ENCODE data around the gene RBMS1. TPM values are rescaled to one million over a fixed set of nuclear protein-coding genes. Genes with fewer than 3 reads are reported as not detected.

The RBMS1 gene
- total RNA-seq, 1 experiment from 2014 or later: 77.5 TPM

DNA sequence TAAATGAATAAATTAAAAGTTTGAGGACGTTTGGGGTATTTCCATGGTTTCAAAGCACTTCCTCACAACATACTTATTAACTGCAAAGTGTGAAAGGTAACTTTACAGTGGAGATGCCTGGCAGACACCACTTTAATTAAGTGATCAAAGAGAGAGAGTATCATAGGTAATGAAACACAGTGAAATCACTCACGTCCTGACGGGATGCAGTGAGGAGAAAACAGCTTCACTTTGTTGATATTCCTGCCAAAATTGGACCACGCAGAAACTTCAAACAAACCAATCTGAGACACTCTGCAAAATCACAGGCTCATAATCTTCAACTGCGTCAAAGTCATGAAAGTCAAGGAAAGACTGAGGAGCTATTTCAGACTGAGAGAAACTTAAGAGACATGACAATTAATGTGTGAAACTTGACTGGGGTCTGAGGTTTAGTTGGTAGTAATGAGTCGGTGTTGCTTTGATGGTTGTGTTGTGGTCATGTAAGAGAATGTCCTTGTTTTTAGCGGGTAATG, 227.5 kb downstream of the RBMS1 start:
- Histone ChIP-seq H3K9me3 (ENCODE audit: control insufficient read depth, low read depth, low read length) (no peaks in the 10 kb centered on the region), H3K23me2 (ENCODE audit: insufficient read length, low read depth, low read length, poor library complexity, severe bottlenecking) (peaks cover 2% of the 10 kb centered on the region), H3K56ac (ENCODE audit: insufficient read length, low read depth, low read length) (no peak overlapping the region), H2AFZ (ENCODE audit: low read length) (no peak overlapping the region), H4K20me1 (ENCODE audit: control insufficient read depth, insufficient read depth, insufficient read length) (no peaks in the 10 kb centered on the region), H3K4ac (ENCODE audit: low read depth, low read length) (no peak overlapping the region), H2BK120ac (ENCODE audit: low read depth, low read length, poor library complexity, severe bottlenecking) (no peak overlapping the region), H3K79me2 (ENCODE audit: insufficient read depth, low read length) (no peaks in the 10 kb centered on the region), H3K9ac (ENCODE audit: extremely low read depth, insufficient read length, low read length) (no peak overlapping the region), H2AK5ac (ENCODE audit: insufficient read length, low read length) (no peak overlapping the region), H4K8ac (replicated peaks; ENCODE audit: insufficient read length, low read depth, low read length) (no peak overlapping the region), H3K18ac (ENCODE audit: insufficient read length, low read depth, low read length) (no peak overlapping the region), H2BK12ac (ENCODE audit: insufficient read length, low read depth, low read length) (no peak overlapping the region), H2BK15ac (ENCODE audit: low read depth, low read length) (no peak overlapping the region), H4K91ac (ENCODE audit: insufficient read length, low read depth, low read length) (no peak overlapping the region), H2BK20ac (ENCODE audit: low read depth, low read length, poor library complexity, severe bottlenecking) (no peak overlapping the region), H3K4me2 (ENCODE audit: insufficient read depth, insufficient read length, low read length) (no peak overlapping the region), H2BK5ac (ENCODE audit: insufficient read length, low read length) (no peak overlapping the region), H3K4me1 (ENCODE audit: insufficient read depth, low read length) (peaks cover 2% of the 10 kb centered on the region; the same call in 1 of the 2 replicates), H3K14ac (ENCODE audit: insufficient read depth, low read length) (no peak overlapping the region), H4K5ac (ENCODE audit: insufficient read length, low read depth, low read length) (no peak overlapping the region), H3K27me3 (ENCODE audit: insufficient read depth, low read length) (no peaks in the 10 kb centered on the region; the same call in 1 of the 2 replicates), H3K27ac (ENCODE audit: insufficient read length, low read depth, low read length) (no peak overlapping the region), H3T11ph (ENCODE audit: low read length) (no peak overlapping the region), H3K23ac (ENCODE audit: insufficient read length, low read depth, low read length) (no peak overlapping the region), H3K79me1 (ENCODE audit: insufficient read depth, low read depth, low read length, poor library complexity, severe bottlenecking) (no peaks in the 10 kb centered on the region)
- TF ChIP-seq, protein P1, sequence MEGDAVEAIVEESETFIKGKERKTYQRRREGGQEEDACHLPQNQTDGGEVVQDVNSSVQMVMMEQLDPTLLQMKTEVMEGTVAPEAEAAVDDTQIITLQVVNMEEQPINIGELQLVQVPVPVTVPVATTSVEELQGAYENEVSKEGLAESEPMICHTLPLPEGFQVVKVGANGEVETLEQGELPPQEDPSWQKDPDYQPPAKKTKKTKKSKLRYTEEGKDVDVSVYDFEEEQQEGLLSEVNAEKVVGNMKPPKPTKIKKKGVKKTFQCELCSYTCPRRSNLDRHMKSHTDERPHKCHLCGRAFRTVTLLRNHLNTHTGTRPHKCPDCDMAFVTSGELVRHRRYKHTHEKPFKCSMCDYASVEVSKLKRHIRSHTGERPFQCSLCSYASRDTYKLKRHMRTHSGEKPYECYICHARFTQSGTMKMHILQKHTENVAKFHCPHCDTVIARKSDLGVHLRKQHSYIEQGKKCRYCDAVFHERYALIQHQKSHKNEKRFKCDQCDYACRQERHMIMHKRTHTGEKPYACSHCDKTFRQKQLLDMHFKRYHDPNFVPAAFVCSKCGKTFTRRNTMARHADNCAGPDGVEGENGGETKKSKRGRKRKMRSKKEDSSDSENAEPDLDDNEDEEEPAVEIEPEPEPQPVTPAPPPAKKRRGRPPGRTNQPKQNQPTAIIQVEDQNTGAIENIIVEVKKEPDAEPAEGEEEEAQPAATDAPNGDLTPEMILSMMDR (conservative IDR thresholded peaks at IDR 0.05): no peak
- no peak for DNase-seq
- WGBS (ENCODE audit: extremely low coverage, insufficient read length, low lambda C conversion rate): no CpG with 5 or more reads among the region's 7 CpGs
- H3K9me3 Mint-ChIP-seq: no peaks in the 10 kb centered on the region
- H3K36me3 Mint-ChIP-seq (ENCODE audit: insufficient read depth in 1 of 3, low read depth in 3 of 3): no peaks in the 10 kb centered on the region; a peak in 1 of 7 replicates
- H3K4me3 Mint-ChIP-seq: no peak overlapping the region
- H3K27me3 Mint-ChIP-seq (ENCODE audit: low read depth): peaks cover 19% of the 10 kb centered on the region
- no peak overlapping the region for H3K27ac Mint-ChIP-seq
- peaks cover 17 to 18% of the 10 kb centered on the region in 2 experiments for H3K4me1 Mint-ChIP-seq

All from H9 (cell line).